H1 (cell line): ENCODE measurements around the gene MCF2L2.

Experiments used
- CTCF ChIP-seq, 3 experiments: IDR thresholded peaks; 1 replicate in 2 of 3; 2 replicates in 1 of 3; pipeline versions ENCODE4 v1.5.1 to v1.6.1; 2011; ENCODE audit warnings: low read length in 3 of 3, mild to moderate bottlenecking in 3 of 3, inconsistent platforms in 2 of 3, low read depth in 1 of 3, moderate library complexity in 1 of 3; ENCODE audit not compliant: insufficient read depth in 1 of 3; ENCODE audit errors: control extremely low read depth in 1 of 3
- KDM5A ChIP-seq: fragments of 200-600 bp; IDR thresholded peaks from 2 replicates; pipeline ENCODE4 v1.7.1; 2012; ENCODE audit warnings: mild to moderate bottlenecking, low read length, inconsistent platforms, mixed read lengths
- MAX ChIP-seq: IDR thresholded peaks from 2 replicates; pipeline ENCODE4 v1.6.1; 2012; ENCODE audit warnings: inconsistent platforms

- TF ChIP-seq CTCF (IDR thresholded peaks at IDR 0.05; ENCODE audit: control extremely low read depth in 1 of 3, insufficient read depth in 1 of 3, low read depth in 1 of 3, low read length in 3 of 3) (no peak), KDM5A (no peak), MAX (no peak)
Observed at GRCh38 chr3:183315739-183316138, 112.7 kb downstream of the MCF2L2 start.
